GM19043 (cell line): ENCODE measurements around the gene AGPS.
"Not testable (repeated sequence)": the region's sequence is repeated elsewhere in the genome, so short reads cannot be mapped to it uniquely, and the experiment has no call there.

Experiments
- ATAC-seq: cut with Tn5 transposase; IDR thresholded peaks from one replicate; pipeline ENCODE4 v1.9.1; 2021; ENCODE audit warnings: low read depth; ENCODE audit not compliant: unreplicated experiment

The AGPS gene

GRCh38 chr2:177466337-177467195 is 74.0 kb downstream of the AGPS start:
- ATAC-seq: no peak

GRCh38 chr2:177467646-177468045 is 75.1 kb downstream of the AGPS start:
- no peak for ATAC-seq

- no peak for ATAC-seq
These were observed 79.4 kb downstream of the AGPS start for GRCh38 chr2:177471990-177472389.

GRCh38 chr2:177474301-177474700 is 81.7 kb downstream of the AGPS start:
- no peak for ATAC-seq

GRCh38 chr2:177474998-177475397 is 82.4 kb downstream of the AGPS start:
- ATAC-seq: no peak

- ATAC-seq: no peak
These were observed 84.3 kb downstream of the AGPS start for GRCh38 chr2:177476897-177477296.

- no peak for ATAC-seq
These were observed 85.5 kb downstream of the AGPS start for GRCh38 chr2:177478029-177478428.

GRCh38 chr2:177478907-177479306 is 86.3 kb downstream of the AGPS start:
- ATAC-seq: no peak

GRCh38 chr2:177482195-177482594 is 89.6 kb downstream of the AGPS start:
- ATAC-seq: no peak

- ATAC-seq: no peak
These were observed 91.0 kb downstream of the AGPS start for GRCh38 chr2:177483531-177483930.

- no peak for ATAC-seq
These were observed 91.7 kb downstream of the AGPS start for GRCh38 chr2:177484180-177484795.

GRCh38 chr2:177485657-177486056 is 93.1 kb downstream of the AGPS start:
- ATAC-seq: not testable (repeated sequence)

- ATAC-seq: no peak
These were observed 97.2 kb downstream of the AGPS start for GRCh38 chr2:177489719-177490301.

- ATAC-seq: no peak
These were observed 103.4 kb downstream of the AGPS start for GRCh38 chr2:177495945-177496344.

- ATAC-seq: no peak
These were observed 104.3 kb downstream of the AGPS start for GRCh38 chr2:177496921-177497320.

- no peak for ATAC-seq
These were observed 108.6 kb downstream of the AGPS start for GRCh38 chr2:177501186-177501585.

GRCh38 chr2:177506505-177506904 is 113.9 kb downstream of the AGPS start:
- no peak for ATAC-seq

GRCh38 chr2:177506998-177507397 is 114.4 kb downstream of the AGPS start:
- ATAC-seq: no peak

- no peak for ATAC-seq
These were observed 124.4 kb downstream of the AGPS start for GRCh38 chr2:177516824-177517544.

GRCh38 chr2:177518754-177519153 is 126.2 kb downstream of the AGPS start:
- ATAC-seq: no peak

GRCh38 chr2:177519534-177520115 is 127.1 kb downstream of the AGPS start:
- no peak for ATAC-seq
